ENCODE measurements around the gene LGALS7.

DNA sequence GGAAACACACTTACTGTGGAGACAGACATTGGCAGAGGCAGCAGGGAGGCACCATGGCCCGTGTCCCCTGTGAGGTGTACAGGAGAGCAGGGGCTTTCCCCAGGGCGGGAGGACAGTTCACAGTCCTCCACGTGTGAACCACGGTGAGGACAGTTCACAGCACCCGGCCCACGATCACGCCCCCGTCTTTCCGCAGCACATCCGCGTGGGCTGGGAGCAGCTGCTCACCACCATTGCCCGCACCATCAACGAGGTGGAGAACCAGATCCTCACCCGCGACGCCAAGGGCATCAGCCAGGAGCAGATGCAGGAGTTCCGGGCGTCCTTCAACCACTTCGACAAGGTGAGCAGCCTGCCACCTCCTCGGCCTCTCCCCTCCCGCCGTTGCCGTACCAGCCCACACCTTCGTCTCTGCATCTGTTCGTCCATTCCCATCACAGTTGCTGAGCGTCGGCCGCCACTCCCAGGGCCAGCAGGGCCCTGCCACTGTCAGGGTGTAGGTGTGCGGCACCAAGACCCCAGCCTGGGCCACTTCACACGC, 46.5 kb downstream of the LGALS7 start:
- TF ChIP-seq, protein P1, sequence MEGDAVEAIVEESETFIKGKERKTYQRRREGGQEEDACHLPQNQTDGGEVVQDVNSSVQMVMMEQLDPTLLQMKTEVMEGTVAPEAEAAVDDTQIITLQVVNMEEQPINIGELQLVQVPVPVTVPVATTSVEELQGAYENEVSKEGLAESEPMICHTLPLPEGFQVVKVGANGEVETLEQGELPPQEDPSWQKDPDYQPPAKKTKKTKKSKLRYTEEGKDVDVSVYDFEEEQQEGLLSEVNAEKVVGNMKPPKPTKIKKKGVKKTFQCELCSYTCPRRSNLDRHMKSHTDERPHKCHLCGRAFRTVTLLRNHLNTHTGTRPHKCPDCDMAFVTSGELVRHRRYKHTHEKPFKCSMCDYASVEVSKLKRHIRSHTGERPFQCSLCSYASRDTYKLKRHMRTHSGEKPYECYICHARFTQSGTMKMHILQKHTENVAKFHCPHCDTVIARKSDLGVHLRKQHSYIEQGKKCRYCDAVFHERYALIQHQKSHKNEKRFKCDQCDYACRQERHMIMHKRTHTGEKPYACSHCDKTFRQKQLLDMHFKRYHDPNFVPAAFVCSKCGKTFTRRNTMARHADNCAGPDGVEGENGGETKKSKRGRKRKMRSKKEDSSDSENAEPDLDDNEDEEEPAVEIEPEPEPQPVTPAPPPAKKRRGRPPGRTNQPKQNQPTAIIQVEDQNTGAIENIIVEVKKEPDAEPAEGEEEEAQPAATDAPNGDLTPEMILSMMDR (IDR thresholded peaks at IDR 0.05; ENCODE audit: low read depth, low read length), result no peak
- TF ChIP-seq EZH2phosphoT487 (IDR thresholded peaks at IDR 0.05; ENCODE audit: low read depth), result no peak

All from OCI-LY3 (cell line).